BE2C (cell line): ENCODE measurements around the gene ARF6.

Source experiments
- DNase-seq: peaks from one replicate; pipeline ENCODE4 v3.0.0-alpha.2; 2020
- H3K27me3 ChIP-seq: fragments of 250-450 bp; sonication (Bioruptor Pico); 2 replicates; pipeline ENCODE4 v1.5.1; 2020; ENCODE audit warnings: mild to moderate bottlenecking
- H3K36me3 ChIP-seq: fragments of 250-450 bp; sonication (Bioruptor Pico); 2 replicates; pipeline ENCODE4 v1.5.1; 2020; ENCODE audit warnings: mild to moderate bottlenecking
- H3K4me1 ChIP-seq: fragments of 250-450 bp; sonication (Bioruptor Pico); 2 replicates; pipeline ENCODE4 v1.5.1; 2020
- H3K4me3 ChIP-seq: 2 replicates; pipeline ENCODE4 v1.5.1; 2011; ENCODE audit warnings: low read depth, low read length
- H3K9me3 ChIP-seq: fragments of 250-450 bp; sonication (Bioruptor Pico); 2 replicates; pipeline ENCODE4 v1.5.1; 2020
- CTCF ChIP-seq: IDR thresholded peaks from 2 replicates; pipeline ENCODE4 v1.5.1; 2012; ENCODE audit warnings: mild to moderate bottlenecking, low read depth, low read length

Gene ARF6

DNA sequence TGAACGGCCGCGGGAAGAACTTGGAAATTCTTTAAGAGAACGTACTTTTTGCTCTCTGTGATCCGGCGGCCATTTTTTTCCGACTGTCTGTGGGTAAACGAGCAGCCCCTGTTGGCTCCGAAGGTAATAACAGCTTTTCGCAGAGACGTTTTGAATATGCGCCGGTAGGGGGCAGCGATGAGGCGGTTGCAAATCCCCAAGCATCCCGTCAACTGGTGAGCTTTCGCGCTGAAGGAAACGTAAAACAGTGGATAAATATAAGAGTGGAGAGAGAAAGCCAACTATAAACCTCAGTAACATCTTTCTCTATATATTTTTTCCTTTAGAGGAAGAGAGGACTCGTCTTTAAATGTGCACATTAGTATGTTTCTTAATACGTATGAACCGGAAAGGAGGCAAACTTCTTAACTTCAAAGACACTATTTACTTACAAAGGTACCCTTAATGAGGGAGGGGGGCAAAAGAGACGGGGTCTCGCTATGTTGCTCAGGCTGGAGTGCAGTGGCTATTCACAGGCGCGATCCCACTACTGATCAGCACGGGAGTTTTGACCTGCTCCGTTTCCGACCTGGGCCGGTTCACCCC lies 30.7 kb upstream of the ARF6 start:
- peak; percentile 78 for DNase-seq
- H3K27me3 ChIP-seq, result no peaks in the 10 kb centered on the region
- H3K9me3 ChIP-seq, result no peaks in the 10 kb centered on the region
- H3K36me3 ChIP-seq, result no peaks in the 10 kb centered on the region
- H3K4me1 ChIP-seq, result no peaks in the 10 kb centered on the region
- peak; percentile 100 for TF ChIP-seq CTCF
- peak overlapping the region; percentile 91 for H3K4me3 ChIP-seq

GRCh38 chr14:49863487-49864281 lies 29.2 kb upstream of the ARF6 start:
- H3K36me3 ChIP-seq, result no peaks in the 10 kb centered on the region
- H3K4me3 ChIP-seq, result peak overlapping the region; percentile 84

DNA sequence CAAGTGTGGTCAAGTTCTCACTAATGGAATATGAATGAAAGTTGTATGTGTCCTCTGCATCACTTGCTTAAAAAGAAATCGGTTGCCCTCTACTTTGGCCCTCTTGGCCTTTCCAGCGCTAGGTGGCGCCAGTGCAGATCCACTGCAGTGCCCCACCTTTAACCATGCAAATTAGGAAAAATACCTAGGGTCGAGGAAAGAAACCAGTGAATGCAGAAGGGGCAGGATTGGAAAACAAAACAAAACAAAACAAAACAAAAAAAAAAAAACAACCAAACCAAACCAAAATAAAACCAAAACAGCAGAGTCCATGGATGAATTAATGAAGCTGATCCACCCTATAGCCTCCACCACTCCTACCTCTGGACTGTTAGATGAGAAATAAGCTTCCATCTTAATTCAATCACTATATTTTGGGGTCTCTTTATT lies 27.4 kb upstream of the ARF6 start:
- Histone ChIP-seq H3K9me3 (no peaks in the 10 kb centered on the region), H3K4me3 (no peak overlapping the region), H3K27me3 (no peaks in the 10 kb centered on the region), H3K4me1 (peaks cover 4% of the 10 kb centered on the region; the same call in 1 of the 2 replicates), H3K36me3 (no peaks in the 10 kb centered on the region)
- DNase-seq, result peak; percentile 82
- peak; percentile 96 for TF ChIP-seq CTCF

More at GRCh38 chr14:49863487-49864281, 29.2 kb upstream of the ARF6 start:
- no peak for TF ChIP-seq CTCF
- DNase-seq, result no peak
- Histone ChIP-seq H3K27me3 (no peaks in the 10 kb centered on the region), H3K9me3 (no peaks in the 10 kb centered on the region), H3K4me1 (peaks cover 2% of the 10 kb centered on the region; the same call in 1 of the 2 replicates)

DNA sequence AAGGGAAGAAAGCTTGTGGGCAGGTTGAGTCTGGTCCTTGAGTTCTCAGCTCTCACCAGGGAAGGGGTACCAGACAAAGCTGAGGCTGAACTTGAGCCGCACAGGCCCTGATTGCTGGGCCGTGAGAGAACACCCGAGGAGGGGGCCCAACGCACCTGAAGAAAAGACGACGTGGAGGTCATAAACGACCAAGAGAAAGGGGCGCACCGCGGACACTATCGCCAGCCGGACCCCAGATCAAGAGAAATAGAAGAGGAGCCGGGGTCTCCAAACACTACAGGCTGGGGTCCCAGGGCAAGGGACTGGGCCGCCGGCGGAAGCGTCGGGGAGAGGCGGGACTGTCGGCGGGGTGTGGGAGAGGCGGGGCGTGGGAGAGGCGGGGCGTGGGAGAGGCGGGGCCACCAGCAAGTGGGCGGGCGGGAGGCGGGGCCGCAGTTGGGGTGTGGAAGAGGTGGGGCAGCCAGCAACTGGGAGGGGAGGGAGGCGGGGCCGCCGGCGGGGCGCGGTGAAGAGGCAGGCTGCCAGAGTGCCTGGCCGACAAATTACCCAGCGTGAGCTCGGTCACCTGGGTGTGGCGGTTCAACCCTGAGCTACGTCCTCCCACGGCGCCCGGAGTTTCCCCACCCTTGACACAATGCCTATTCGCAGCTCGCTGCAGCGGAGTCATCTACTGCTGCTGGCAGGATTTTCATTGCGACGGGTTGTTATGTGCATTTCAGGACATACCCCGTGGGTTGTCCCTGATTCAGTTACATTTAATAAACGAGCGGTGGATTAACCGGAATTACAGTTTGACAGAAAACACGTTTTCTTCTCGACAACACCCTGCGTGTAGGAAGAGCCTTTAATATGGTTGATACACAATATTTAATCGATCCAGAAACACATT lies 24.8 kb upstream of the ARF6 start:
- no peak for TF ChIP-seq CTCF
- Histone ChIP-seq H3K4me1 (peaks cover 4% of the 10 kb centered on the region; the same call in 1 of the 2 replicates), H3K36me3 (no peaks in the 10 kb centered on the region), H3K9me3 (no peaks in the 10 kb centered on the region), H3K4me3 (peak overlapping the region; percentile 70), H3K27me3 (no peaks in the 10 kb centered on the region)
- peak; percentile 99 for DNase-seq

GRCh38 chr14:49868720-49869114 lies 24.2 kb upstream of the ARF6 start:
- Histone ChIP-seq H3K36me3 (no peaks in the 10 kb centered on the region), H3K27me3 (no peaks in the 10 kb centered on the region), H3K4me1 (peaks cover 4% of the 10 kb centered on the region; the same call in 1 of the 2 replicates), H3K4me3 (peak overlapping the region; percentile 53), H3K9me3 (no peaks in the 10 kb centered on the region)
- no peak for TF ChIP-seq CTCF
- no peak for DNase-seq
